ENCODE measurements around the gene DNM1.
"Not testable (repeated sequence)": the region's sequence is repeated elsewhere in the genome, so short reads cannot be mapped to it uniquely, and the experiment has no call there.

DNM1 gene

GRCh38 chr9:128266868-128267590, 63.9 kb downstream of the DNM1 start:
- intact Hi-C loops (cut with DNase I) = no loop called here
- peak in 2 of 10 donors; percentile 34 to 76 for DNase-seq

GRCh38 chr9:128271112-128271511, 67.9 kb downstream of the DNM1 start:
- intact Hi-C loops (cut with DNase I) = no loop called here
- DNase-seq = peak in 1 of 10 donors; percentile 50

GRCh38 chr9:128271512-128271911, 68.3 kb downstream of the DNM1 start:
- peak in 1 of 10 donors; percentile 47 for DNase-seq
- intact Hi-C loops (cut with DNase I) = no loop called here

GRCh38 chr9:128274245-128274644, 71.1 kb downstream of the DNM1 start:
- intact Hi-C loops (cut with DNase I) = no loop called here
- no peak for DNase-seq

GRCh38 chr9:128275198-128276007, 72.2 kb downstream of the DNM1 start, which contains the start of gene GOLGA2:
TSS of gene GOLGA2 (minus strand) at chr9:128276007. CDS start at chr9:128275976, 31 bp downstream.
- peak in 1 of 10 donors; percentile 68 for DNase-seq
- intact Hi-C loops (cut with DNase I) = no loop called here

GRCh38 chr9:128276008-128276573, 72.9 kb downstream of the DNM1 start, which contains the start of gene SWI5:
TSS of gene SWI5 (plus strand) at chr9:128276276.
- DNase-seq = peak; percentile 98 to 100 (median 99)
- intact Hi-C loops (cut with DNase I) = no loop called here

GRCh38 chr9:128276574-128277270, 73.5 kb downstream of the DNM1 start:
- intact Hi-C loops (cut with DNase I) = no loop called here
- peak in 2 of 10 donors; percentile 79 to 89 for DNase-seq

- DNase-seq = not testable (repeated sequence)
These were observed 76.2 kb downstream of the DNM1 start for GRCh38 chr9:128279088-128280073.

GRCh38 chr9:128280084-128280622, 77.0 kb downstream of the DNM1 start:
- intact Hi-C loops (cut with DNase I) = no loop called here
- no peak for DNase-seq

More at GRCh38 chr9:128279088-128280073, 76.2 kb downstream of the DNM1 start:
- intact Hi-C loops (cut with DNase I) = not testable (repeated sequence)

- intact Hi-C loops (cut with DNase I) = no loop called here
- no peak for DNase-seq
These were observed 79.3 kb downstream of the DNM1 start for GRCh38 chr9:128282500-128282899.

- intact Hi-C loops (cut with DNase I) = no loop called here
- no peak for DNase-seq
These were observed 82.0 kb downstream of the DNM1 start for GRCh38 chr9:128285033-128285784.

GRCh38 chr9:128286440-128286839, 83.3 kb downstream of the DNM1 start:
- intact Hi-C loops (cut with DNase I) = no loop called here
- peak; percentile 64 to 97 (median 80) for DNase-seq

GRCh38 chr9:128288273-128289004, 85.3 kb downstream of the DNM1 start:
- DNase-seq = peak in 1 of 10 donors; percentile 59
- intact Hi-C loops (cut with DNase I) = no loop called here

- intact Hi-C loops (cut with DNase I) = no loop called here
These were observed 88.8 kb downstream of the DNM1 start for GRCh38 chr9:128292009-128292408.

GRCh38 chr9:128293091-128293490, 89.9 kb downstream of the DNM1 start:
- intact Hi-C loops (cut with DNase I) = no loop called here
- DNase-seq = no peak

More at GRCh38 chr9:128292009-128292408, 88.8 kb downstream of the DNM1 start:
- DNase-seq = no peak

- intact Hi-C loops (cut with DNase I) = no loop called here
These were observed 91.0 kb downstream of the DNM1 start for GRCh38 chr9:128294142-128294541.

More at GRCh38 chr9:128294142-128294541, 91.0 kb downstream of the DNM1 start:
- no peak for DNase-seq
